Trophoblast cell (in vitro differentiated cells and primary cell): ENCODE results near the gene AHDC1.
A peak's percentile ranks its signal among the peaks of the same experiment; 100 is the strongest.

Source experiments
- DNase-seq, 2 donors: peaks; one replicate each; pipeline ENCODE4 v3.0.0-alpha.2; 2016
- H2AFZ ChIP-seq: 2 replicates; pipeline ENCODE4 v1.6.1; 2013; ENCODE audit warnings: low read length, moderate library complexity, mild to moderate bottlenecking; ENCODE audit not compliant: insufficient read depth, poor library complexity
- H2AK5ac ChIP-seq: 2 replicates; pipeline ENCODE4 v1.6.1; 2013; ENCODE audit warnings: mild to moderate bottlenecking, low read length
- H2BK120ac ChIP-seq: 2 replicates; pipeline ENCODE4 v1.6.1; 2013; ENCODE audit warnings: low read length, mild to moderate bottlenecking, moderate library complexity; ENCODE audit not compliant: insufficient read depth, poor library complexity
- H2BK12ac ChIP-seq: 2 replicates; pipeline ENCODE4 v1.6.1; 2013; ENCODE audit warnings: mild to moderate bottlenecking, low read length, moderate library complexity
- H2BK5ac ChIP-seq: 2 replicates; pipeline ENCODE4 v1.6.1; 2013; ENCODE audit warnings: low read length, low read depth, moderate library complexity, mild to moderate bottlenecking; ENCODE audit not compliant: poor library complexity
- H3K14ac ChIP-seq: 2 replicates; pipeline ENCODE4 v1.6.1; 2013; ENCODE audit warnings: mild to moderate bottlenecking, low read length
- H3K18ac ChIP-seq: 2 replicates; pipeline ENCODE4 v1.6.1; 2013; ENCODE audit warnings: mild to moderate bottlenecking, low read length
- H3K23ac ChIP-seq: 2 replicates; pipeline ENCODE4 v1.6.1; 2013; ENCODE audit warnings: low read length
- H3K27ac ChIP-seq: 2 replicates; pipeline ENCODE4 v1.5.1; 2013; ENCODE audit warnings: low read depth, mild to moderate bottlenecking, inconsistent platforms, low read length, moderate library complexity
- H3K27me3 ChIP-seq: 2 replicates; pipeline ENCODE4 v1.6.1; 2013; ENCODE audit warnings: inconsistent platforms, mild to moderate bottlenecking, low read length, moderate library complexity; ENCODE audit not compliant: insufficient read depth
- H3K36me3 ChIP-seq, 2 experiments: 1 replicate in 1 of 2; 2 replicates in 1 of 2; pipeline ENCODE4 v1.6.1; 2013; ENCODE audit warnings: low read length in 2 of 2, mild to moderate bottlenecking in 2 of 2, moderate library complexity in 1 of 2; ENCODE audit not compliant: insufficient read depth in 2 of 2, control insufficient read depth in 1 of 2
- H3K4ac ChIP-seq: 2 replicates; pipeline ENCODE4 v1.6.1; 2013; ENCODE audit warnings: low read depth, mild to moderate bottlenecking, low read length, moderate library complexity
- H3K4me1 ChIP-seq, 2 experiments: 1 replicate in 1 of 2; 2 replicates in 1 of 2; pipeline ENCODE4 v1.6.1; 2013; ENCODE audit warnings: low read length in 2 of 2, mild to moderate bottlenecking in 2 of 2, moderate library complexity in 1 of 2; ENCODE audit not compliant: insufficient read depth in 2 of 2, control insufficient read depth in 1 of 2
- H3K4me2 ChIP-seq: 2 replicates; pipeline ENCODE4 v1.6.1; 2013; ENCODE audit warnings: inconsistent platforms, mild to moderate bottlenecking, low read length, moderate library complexity
- H3K4me3 ChIP-seq: 2 replicates; pipeline ENCODE4 v1.5.1; 2013; ENCODE audit warnings: mild to moderate bottlenecking, low read depth, low read length, inconsistent platforms
- H3K79me1 ChIP-seq: one replicate; pipeline ENCODE4 v1.6.1; 2013; ENCODE audit warnings: low read length
- H3K79me2 ChIP-seq: 2 replicates; pipeline ENCODE4 v1.6.1; 2013; ENCODE audit warnings: low read length, mild to moderate bottlenecking; ENCODE audit not compliant: control insufficient read depth, insufficient read depth, poor library complexity
- H3K9ac ChIP-seq: 2 replicates; pipeline ENCODE4 v1.6.1; 2013; ENCODE audit warnings: mild to moderate bottlenecking, low read length
- H3K9me3 ChIP-seq: 2 replicates; pipeline ENCODE4 v1.6.1; 2013; ENCODE audit warnings: low read depth, mild to moderate bottlenecking, control low read depth, inconsistent platforms, low read length; ENCODE audit not compliant: insufficient read depth
- H4K12ac ChIP-seq: 2 replicates; pipeline ENCODE4 v1.6.1; 2013; ENCODE audit warnings: low read depth, mild to moderate bottlenecking, low read length, moderate library complexity
- H4K8ac ChIP-seq: 2 replicates; pipeline ENCODE4 v1.6.1; 2013; ENCODE audit warnings: low read depth, mild to moderate bottlenecking, low read length, moderate library complexity
- H4K91ac ChIP-seq: one replicate; pipeline ENCODE4 v1.6.1; 2013; ENCODE audit warnings: low read depth, mild to moderate bottlenecking, low read length, moderate library complexity
- WGBS: extraction: QIAGEN DNeasy Blood & Tissue Kit; methylation state at CpG from one replicate; pipeline ENCODE4 v1.1.7; 2013; ENCODE audit warnings: missing lambda C conversion rate; ENCODE audit not compliant: insufficient read length, insufficient coverage; ENCODE audit errors: extremely low coverage; 5-methylcytosine and 5-hydroxymethylcytosine counted together

AHDC1 gene

GRCh38 chr1:27567971-27568299, 36.0 kb downstream of the AHDC1 start:
- H3K4me1 ChIP-seq: peaks cover 82 to 90% of the 10 kb centered on the region in 2 experiments
- peak overlapping the region; percentile 38 for H2BK5ac ChIP-seq
- no peak overlapping the region for H3K23ac ChIP-seq
- peak overlapping the region; percentile 49 for H3K4me2 ChIP-seq
- H3K27ac ChIP-seq: peak overlapping the region; percentile 86
- no CpG with 5 or more reads among the region's 8 CpGs for WGBS
- H4K91ac ChIP-seq: peak overlapping the region; percentile 78
- H3K4ac ChIP-seq: peak overlapping the region; percentile 82
- H3K79me2 ChIP-seq: peaks cover 48% of the 10 kb centered on the region
- peak overlapping the region; percentile 37 for H2AK5ac ChIP-seq
- peaks cover 89% of the 10 kb centered on the region for H3K79me1 ChIP-seq
- peak overlapping the region; percentile 53 for H3K14ac ChIP-seq
- H3K36me3 ChIP-seq: peaks cover 5 to 10% of the 10 kb centered on the region in 2 experiments
- H2AFZ ChIP-seq: no peak overlapping the region
- peak overlapping the region; percentile 44 for H3K18ac ChIP-seq
- peak overlapping the region; percentile 34 for H4K8ac ChIP-seq
- no peak for DNase-seq
- H3K9me3 ChIP-seq: no peaks in the 10 kb centered on the region
- no peaks in the 10 kb centered on the region for H3K27me3 ChIP-seq
- peak overlapping the region; percentile 22 for H4K12ac ChIP-seq
- peak overlapping the region; percentile 22 for H2BK12ac ChIP-seq
- H2BK120ac ChIP-seq: peak overlapping the region; percentile 59
- H3K4me3 ChIP-seq: no peak overlapping the region
- peak overlapping the region; percentile 15 for H3K9ac ChIP-seq

- Histone ChIP-seq H3K9ac (no peak overlapping the region), H2BK12ac (peak overlapping the region; percentile 45), H2BK120ac (peak overlapping the region; percentile 73), H3K18ac (peak overlapping the region; percentile 79), H4K91ac (peak overlapping the region; percentile 81), H3K9me3 (no peaks in the 10 kb centered on the region), H3K27ac (peak overlapping the region; percentile 86), H3K79me2 (peaks cover 52% of the 10 kb centered on the region), H3K4me1 (peaks cover 82 to 90% of the 10 kb centered on the region in 2 experiments), H3K27me3 (no peaks in the 10 kb centered on the region), H4K12ac (no peak overlapping the region), H3K36me3 (peaks cover 5 to 10% of the 10 kb centered on the region in 2 experiments), H2BK5ac (peak overlapping the region; percentile 57), H3K23ac (no peak overlapping the region), H3K4me2 (peak overlapping the region; percentile 49), H3K14ac (peak overlapping the region; percentile 57), H2AK5ac (peak overlapping the region; percentile 51), H3K79me1 (peaks cover 81% of the 10 kb centered on the region), H4K8ac (peak overlapping the region; percentile 36), H3K4ac (peak overlapping the region; percentile 82), H3K4me3 (no peak overlapping the region), H2AFZ (peak overlapping the region; percentile 45)
- no peak for DNase-seq
- WGBS: no CpG with 5 or more reads among the region's 15 CpGs
These were observed 36.8 kb downstream of the AHDC1 start for GRCh38 chr1:27567146-27567526.

GRCh38 chr1:27566462-27567145, 37.3 kb downstream of the AHDC1 start:
- Histone ChIP-seq H3K79me1 (peaks cover 80% of the 10 kb centered on the region), H3K18ac (peak overlapping the region; percentile 79), H3K14ac (peak overlapping the region; percentile 57), H3K23ac (no peak overlapping the region), H2BK120ac (peak overlapping the region; percentile 73), H3K9me3 (no peaks in the 10 kb centered on the region), H4K8ac (peak overlapping the region; percentile 36), H3K27ac (peak overlapping the region; percentile 86), H3K36me3 (peaks cover 5 to 10% of the 10 kb centered on the region in 2 experiments), H3K4me3 (no peak overlapping the region), H3K79me2 (peaks cover 54% of the 10 kb centered on the region), H2BK5ac (peak overlapping the region; percentile 62), H2AK5ac (peak overlapping the region; percentile 51), H3K27me3 (no peaks in the 10 kb centered on the region), H2BK12ac (peak overlapping the region; percentile 45), H4K91ac (peak overlapping the region; percentile 81), H3K4me2 (peak overlapping the region; percentile 42), H2AFZ (peak overlapping the region; percentile 45), H3K9ac (no peak overlapping the region), H3K4ac (peak overlapping the region; percentile 82), H3K4me1 (peaks cover 83 to 90% of the 10 kb centered on the region in 2 experiments), H4K12ac (no peak overlapping the region)
- DNase-seq: no peak
- WGBS: no CpG with 5 or more reads among the region's 13 CpGs

- peaks cover 50% of the 10 kb centered on the region for H3K79me2 ChIP-seq
- no peak overlapping the region for H2AFZ ChIP-seq
- peak overlapping the region; percentile 1 for H2AK5ac ChIP-seq
- peak overlapping the region; percentile 34 for H2BK120ac ChIP-seq
- no peak overlapping the region for H3K23ac ChIP-seq
- peak overlapping the region; percentile 71 for H3K4ac ChIP-seq
- H3K36me3 ChIP-seq: peaks cover 5 to 19% of the 10 kb centered on the region in 2 experiments
- no peak for DNase-seq
- H4K12ac ChIP-seq: no peak overlapping the region
- no peaks in the 10 kb centered on the region for H3K27me3 ChIP-seq
- H3K18ac ChIP-seq: peak overlapping the region; percentile 64
- peak overlapping the region; percentile 55 for H2BK5ac ChIP-seq
- peak overlapping the region; percentile 41 for H3K14ac ChIP-seq
- H3K4me1 ChIP-seq: peaks cover 88 to 94% of the 10 kb centered on the region in 2 experiments
- H3K79me1 ChIP-seq: peaks cover 74% of the 10 kb centered on the region
- no peak overlapping the region for H3K4me3 ChIP-seq
- no CpG with 5 or more reads among the region's 26 CpGs for WGBS
- H3K27ac ChIP-seq: peak overlapping the region; percentile 42
- peak overlapping the region; percentile 40 for H2BK12ac ChIP-seq
- H3K9ac ChIP-seq: no peak overlapping the region
- H3K4me2 ChIP-seq: peak overlapping the region; percentile 20
- H3K9me3 ChIP-seq: no peaks in the 10 kb centered on the region
- H4K91ac ChIP-seq: peak overlapping the region; percentile 56
- H4K8ac ChIP-seq: peak overlapping the region; percentile 22
These were observed 39.0 kb downstream of the AHDC1 start for GRCh38 chr1:27564710-27565649.
